Tibial nerve (tissue), 4 donors: Measurements from ENCODE around the gene CLK3.

ENCODE experiments used
- CTCF ChIP-seq, 5 experiments: fragments of 200-600 bp in 3 of 5; fragments of 450-650 bp in 2 of 5; sonication (generic) in 3 of 5; IDR thresholded peaks; one replicate each; pipeline ENCODE4 v1.5.1; 2016 to 2019; ENCODE audit warnings: antibody characterized with exemption in 5 of 5, mild to moderate bottlenecking in 3 of 5, moderate library complexity in 2 of 5
- EP300 ChIP-seq, 2 donors: sonication (generic); formaldehyde crosslinking; IDR thresholded peaks; one replicate each; pipeline ENCODE4 v1.6.1; 2017; ENCODE audit warnings: antibody characterized with exemption in 2 of 2, mild to moderate bottlenecking in 1 of 2
- POLR2A ChIP-seq, 2 donors: fragments of 450-650 bp; IDR thresholded peaks; one replicate each; pipeline ENCODE4 v1.6.1; 2017; ENCODE audit warnings: antibody characterized with exemption in 2 of 2, mild to moderate bottlenecking in 2 of 2, moderate library complexity in 2 of 2

DNA sequence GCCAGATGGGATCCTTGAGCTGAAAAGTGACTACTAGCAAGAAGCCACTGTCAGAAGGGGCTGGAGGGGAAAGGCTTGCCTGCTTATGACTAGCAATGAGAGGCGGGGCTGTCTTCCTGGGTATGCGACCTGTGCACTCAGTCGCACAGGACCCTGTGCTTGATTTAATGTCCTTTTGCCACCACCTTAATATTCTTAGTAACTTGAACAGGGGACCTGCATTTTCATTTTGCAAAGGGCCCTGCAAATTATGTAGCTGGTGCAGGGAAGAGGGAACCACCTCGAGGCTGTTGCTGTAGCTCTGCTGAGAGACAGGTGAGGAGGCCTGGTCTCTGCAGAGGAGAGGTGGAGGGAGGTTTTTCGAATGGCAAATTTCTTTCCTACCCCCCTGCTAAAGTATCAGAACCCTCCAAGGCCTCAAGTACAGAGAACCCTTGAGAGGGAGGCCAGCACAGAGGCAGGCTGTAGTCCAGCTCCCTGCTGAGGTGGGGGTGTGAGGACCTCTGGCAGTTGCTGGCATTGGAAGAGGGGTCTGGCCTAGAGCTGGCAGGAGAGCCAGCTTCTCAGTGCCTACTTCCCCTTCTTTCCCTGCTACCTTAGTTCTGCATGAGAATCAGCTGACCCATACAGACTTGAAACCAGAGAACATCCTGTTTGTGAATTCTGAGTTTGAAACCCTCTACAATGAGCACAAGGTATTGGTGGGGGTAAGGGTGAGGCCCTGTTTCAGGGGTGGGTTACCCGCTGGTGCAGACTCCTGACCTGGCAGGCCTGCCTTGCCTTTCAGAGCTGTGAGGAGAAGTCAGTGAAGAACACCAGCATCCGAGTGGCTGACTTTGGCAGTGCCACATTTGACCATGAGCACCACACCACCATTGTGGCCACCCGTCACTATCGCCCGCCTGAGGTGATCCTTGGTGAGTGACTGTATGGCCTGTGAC, 11.4 kb downstream of the CLK3 start:
- TF ChIP-seq CTCF (IDR thresholded peaks at IDR 0.05) (no peak), EP300 (IDR thresholded peaks at IDR 0.05) (no peak), POLR2A (IDR thresholded peaks at IDR 0.05) (no peak)
